HPDE6-E6E7 (cell line): ENCODE data around the gene IRGC.
"Not testable (repeated sequence)": the region's sequence is repeated elsewhere in the genome, so short reads cannot be mapped to it uniquely, and the experiment has no call there.

Experiments used
- DNase-seq: peaks from one replicate; pipeline ENCODE4 v3.0.0; 2011; ENCODE audit warnings: missing footprints; ENCODE audit errors: extremely low spot score

IRGC gene

GRCh38 chr19:43754503-43755255 lies 38.8 kb downstream of the IRGC start, which contains the start of gene SMG9:
Gene SMG9, minus strand, starts transcription at chr19:43754962. Its CDS starts 4,221 bp downstream, at chr19:43750741.
- DNase-seq = peak; percentile 96

DNA sequence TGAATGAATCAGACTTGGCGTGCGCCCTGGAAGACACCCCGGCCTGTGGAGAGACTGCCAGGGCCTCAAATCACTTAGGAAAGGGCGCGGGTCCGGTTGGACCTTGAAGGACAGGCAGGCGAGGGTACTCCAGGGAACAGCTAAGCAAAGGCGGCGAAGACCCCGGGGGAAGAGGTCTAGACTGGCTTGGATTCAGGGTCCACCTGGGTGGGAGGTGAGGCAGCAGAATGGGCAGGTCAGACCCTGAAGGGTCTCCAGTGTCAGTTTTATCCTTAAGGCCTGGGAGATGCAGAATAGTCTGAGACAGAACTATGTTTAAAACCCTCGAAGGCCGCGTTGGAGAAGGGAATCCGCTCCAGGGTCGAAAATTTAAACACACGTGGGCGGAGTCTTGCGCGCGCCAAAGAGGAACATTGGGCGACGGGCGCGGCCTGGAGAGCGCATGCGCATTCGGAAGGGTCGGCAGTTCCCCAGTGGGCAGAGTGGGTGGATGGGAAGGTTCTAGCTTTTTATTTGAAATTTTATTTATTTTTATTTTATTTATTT lies 39.5 kb downstream of the IRGC start:
- DNase-seq = no peak

DNA sequence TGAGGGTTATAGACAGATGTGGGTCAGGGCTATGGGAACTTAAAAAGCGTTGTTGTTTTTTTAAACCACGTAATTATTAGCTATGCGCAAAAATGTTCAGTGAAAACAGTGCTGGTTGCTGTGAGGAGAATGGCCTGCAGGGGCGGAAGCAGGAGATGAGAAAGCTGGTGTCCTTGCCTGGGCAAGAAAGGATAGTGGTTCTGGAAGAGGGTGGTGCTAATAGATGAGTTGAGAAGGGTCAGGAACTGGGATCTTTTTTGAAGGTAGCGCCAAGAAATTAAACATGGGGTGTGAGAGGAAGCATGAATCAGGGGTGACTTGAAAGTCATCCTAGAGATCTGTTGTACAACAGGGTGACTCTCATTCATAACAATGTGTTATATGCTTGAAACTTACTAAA lies 43.6 kb downstream of the IRGC start:
- DNase-seq = peak; percentile 84

- no peak for DNase-seq
Measured at GRCh38 chr19:43760941-43761340, 45.1 kb downstream of the IRGC start.

- DNase-seq = no peak
Measured at GRCh38 chr19:43762814-43763213, 46.9 kb downstream of the IRGC start.

DNA sequence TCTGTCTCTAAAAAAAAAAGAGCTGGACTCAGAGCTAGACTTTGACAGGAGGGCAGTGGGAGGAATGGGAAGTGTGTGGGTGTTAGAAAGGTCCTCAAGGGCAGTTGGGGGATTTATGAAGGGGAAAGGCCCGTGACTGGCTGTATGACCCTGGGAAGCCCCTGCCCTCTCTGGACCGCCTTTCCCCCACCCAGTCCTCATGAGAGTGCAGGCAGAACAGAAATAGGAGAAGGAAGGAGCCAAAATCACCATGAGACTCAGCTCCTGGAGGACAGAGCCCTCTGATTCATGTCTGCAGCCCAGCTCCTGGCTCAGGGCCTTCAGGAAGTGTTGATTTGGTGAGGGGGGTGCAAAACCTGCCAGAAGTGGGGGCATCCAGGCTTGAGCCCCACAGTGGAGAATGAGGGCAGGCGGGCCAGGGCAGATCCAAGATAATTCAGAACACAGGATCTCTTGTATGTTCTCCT lies 47.6 kb downstream of the IRGC start:
- DNase-seq = no peak

- DNase-seq = not testable (repeated sequence)
Measured at GRCh38 chr19:43764684-43765083, 48.8 kb downstream of the IRGC start.

DNA sequence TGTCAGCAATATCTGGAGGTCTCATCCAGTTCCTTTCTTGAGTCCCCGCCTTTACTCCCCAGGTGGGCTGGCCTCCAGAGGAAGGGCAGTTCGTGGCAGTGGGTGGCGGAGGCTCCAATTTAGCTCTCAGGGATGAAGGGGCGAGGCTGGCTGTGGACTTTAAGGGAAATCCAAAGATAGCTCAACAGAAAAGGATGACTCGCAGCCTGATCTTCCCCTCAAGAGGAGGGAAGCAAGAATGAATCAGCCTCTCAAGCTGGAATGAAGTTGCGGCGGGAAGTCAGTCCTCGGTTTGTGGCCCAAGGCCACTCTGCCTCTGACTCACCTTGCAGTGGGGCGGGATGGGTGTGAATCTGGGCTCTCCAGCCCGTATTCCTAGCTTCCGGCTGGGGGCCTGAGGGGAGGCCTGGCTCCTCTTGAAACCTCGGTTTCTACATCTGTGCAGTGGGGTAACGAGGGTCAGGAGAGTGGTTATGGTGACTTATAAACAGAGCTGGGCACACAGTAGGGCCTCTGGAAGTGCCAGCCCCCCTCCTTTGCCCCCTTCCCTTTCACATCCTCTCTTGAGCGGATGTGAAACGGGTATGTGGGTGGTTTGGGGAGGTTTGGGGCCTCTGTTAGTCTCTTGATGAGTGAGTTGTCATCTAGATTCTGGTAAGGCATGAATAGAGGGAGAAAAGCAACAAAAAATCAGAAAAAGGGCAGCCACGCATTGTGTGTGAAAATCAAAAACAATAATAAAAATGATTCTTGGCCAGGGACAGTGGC lies 49.4 kb downstream of the IRGC start:
- peak; percentile 84 for DNase-seq

- DNase-seq = no peak
Measured at GRCh38 chr19:43766755-43767043, 50.8 kb downstream of the IRGC start.

DNA sequence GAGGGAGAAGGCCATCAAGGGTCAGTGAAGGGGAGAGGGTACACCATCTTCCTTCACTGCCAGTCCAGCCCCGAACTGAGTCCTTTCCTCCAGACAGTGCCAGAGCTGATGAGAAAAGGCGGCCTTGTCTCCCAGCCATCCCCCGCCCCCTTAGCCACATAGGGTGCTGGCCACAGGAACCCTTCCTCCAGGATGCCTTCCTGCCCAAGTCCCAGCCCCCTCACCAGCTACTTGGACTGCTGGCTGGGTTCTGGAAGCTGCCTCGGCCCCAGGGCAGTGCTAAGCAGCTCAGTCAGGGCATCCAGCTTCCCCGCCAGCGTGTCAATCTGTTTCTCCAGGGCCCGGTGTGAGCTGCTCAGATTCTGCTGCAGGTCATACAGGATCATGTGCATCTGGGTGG lies 51.4 kb downstream of the IRGC start:
- no peak for DNase-seq

GRCh38 chr19:43767818-43768217 lies 51.9 kb downstream of the IRGC start:
- no peak for DNase-seq

DNA sequence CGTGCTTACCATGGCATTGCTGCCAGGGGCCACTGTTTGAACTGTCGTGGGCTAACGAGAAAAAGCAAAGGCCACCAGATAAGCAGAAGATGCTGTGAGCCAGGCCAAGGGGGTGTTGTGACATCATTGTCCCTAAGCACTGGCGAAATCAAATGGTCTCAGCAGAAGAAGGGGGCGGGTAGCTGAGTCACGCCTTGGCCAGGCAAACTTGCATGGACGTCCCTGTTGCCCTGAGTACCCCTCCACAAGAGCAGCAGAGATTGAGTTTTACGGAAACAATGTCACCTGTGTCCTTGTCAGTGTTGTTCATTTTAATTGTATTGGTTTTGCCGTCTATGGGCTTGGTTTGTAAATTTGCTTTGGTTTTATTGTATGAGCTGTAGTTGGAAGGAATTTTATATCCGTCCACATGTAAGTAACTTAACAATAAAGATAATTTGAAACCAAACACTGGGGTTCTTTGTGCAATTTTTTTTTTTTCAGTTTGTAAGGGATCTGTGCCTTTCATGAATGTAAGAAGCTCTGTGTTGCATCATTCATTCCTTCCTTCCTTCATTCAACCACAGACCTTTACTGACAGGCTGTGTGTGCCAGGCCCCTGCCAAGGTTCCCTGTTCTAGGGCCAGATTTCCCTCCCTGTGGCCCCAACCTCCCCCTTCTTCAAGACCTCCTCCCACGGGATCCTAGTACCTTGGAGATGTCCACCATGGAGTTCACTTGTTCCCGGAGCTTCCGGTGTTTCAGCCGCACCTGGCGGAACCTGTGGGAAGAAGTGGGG lies 52.6 kb downstream of the IRGC start:
- no peak for DNase-seq

DNA sequence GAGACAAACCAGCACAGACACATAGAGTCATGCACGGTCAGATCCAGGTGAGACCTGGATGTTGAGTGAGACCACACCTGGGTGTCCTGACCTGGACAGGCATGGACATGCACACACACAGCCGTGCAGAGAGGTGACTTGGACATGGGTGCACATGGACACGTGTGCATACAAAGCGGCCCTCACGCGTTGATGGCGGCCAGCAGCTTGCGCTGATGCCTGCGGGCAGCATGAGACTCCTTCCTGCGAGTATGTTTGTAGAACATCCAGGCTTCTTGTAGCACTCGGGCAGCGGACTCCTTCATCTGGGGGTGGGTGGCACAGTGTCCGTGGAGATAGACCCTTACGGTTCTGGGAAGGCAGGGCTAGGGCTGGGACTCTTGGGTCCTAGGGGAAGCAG lies 53.4 kb downstream of the IRGC start:
- no peak for DNase-seq
